ENCODE results near the gene DNTT. TPM values are rescaled to one million over a fixed set of nuclear protein-coding genes. Genes with fewer than 3 reads are reported as not detected.

Gene DNTT
- total RNA-seq (2014; rRNA removed; shearing (Covaris generic)): not detected in 2 replicates

GRCh38 chr10:96304230-96304629, at the start of gene DNTT:
DNTT (plus strand) TSS chr10:96304434; CDS start chr10:96304498, 64 bp downstream.
- no peak for DNase-seq (ENCODE audit: low spot score)

- DNase-seq (ENCODE audit: low spot score): no peak
Observed at GRCh38 chr10:96254976-96255375, 49.3 kb upstream of the DNTT start.

GRCh38 chr10:96255549-96256333, 48.5 kb upstream of the DNTT start:
- DNase-seq (ENCODE audit: low spot score): no peak

- DNase-seq (ENCODE audit: low spot score): no peak
Observed at GRCh38 chr10:96257944-96258343, 46.3 kb upstream of the DNTT start.

GRCh38 chr10:96259150-96259549, 45.1 kb upstream of the DNTT start:
- no peak for DNase-seq (ENCODE audit: low spot score)

GRCh38 chr10:96260014-96260413, 44.2 kb upstream of the DNTT start:
- no peak for DNase-seq (ENCODE audit: low spot score)

GRCh38 chr10:96261132-96261531, 43.1 kb upstream of the DNTT start:
- DNase-seq (ENCODE audit: low spot score): no peak

- DNase-seq (ENCODE audit: low spot score): no peak
Observed at GRCh38 chr10:96261930-96262329, 42.3 kb upstream of the DNTT start.

- DNase-seq (ENCODE audit: low spot score): no peak
Observed at GRCh38 chr10:96263176-96263575, 41.1 kb upstream of the DNTT start.

- no peak for DNase-seq (ENCODE audit: low spot score)
Observed at GRCh38 chr10:96263669-96264068, 40.6 kb upstream of the DNTT start.

GRCh38 chr10:96264938-96265337, 39.3 kb upstream of the DNTT start:
- DNase-seq (ENCODE audit: low spot score): no peak

GRCh38 chr10:96266118-96266770, 38.0 kb upstream of the DNTT start:
- DNase-seq (ENCODE audit: low spot score): no peak

GRCh38 chr10:96267234-96267705, 37.0 kb upstream of the DNTT start:
- DNase-seq (ENCODE audit: low spot score): no peak

GRCh38 chr10:96268341-96268909, 35.8 kb upstream of the DNTT start:
- no peak for DNase-seq (ENCODE audit: low spot score)

- no peak for DNase-seq (ENCODE audit: low spot score)
Observed at GRCh38 chr10:96269438-96270300, 34.6 kb upstream of the DNTT start.

GRCh38 chr10:96270571-96270970, 33.7 kb upstream of the DNTT start:
- DNase-seq (ENCODE audit: low spot score): no peak

GRCh38 chr10:96271016-96271815, 33.0 kb upstream of the DNTT start, which contains the start of gene BLNK:
BLNK (minus strand) TSS chr10:96271569; CDS start chr10:96271398, 171 bp downstream.
- DNase-seq (ENCODE audit: low spot score): peak; percentile 33

GRCh38 chr10:96272316-96273280, 31.6 kb upstream of the DNTT start:
- DNase-seq (ENCODE audit: low spot score): no peak

- no peak for DNase-seq (ENCODE audit: low spot score)
Observed at GRCh38 chr10:96275685-96276418, 28.4 kb upstream of the DNTT start.
